Nephron progenitor cell (in vitro differentiated cells): ENCODE measurements around the gene INPP5A.

ENCODE experiments used
- DNase-seq: peaks from one replicate; pipeline ENCODE4 v3.0.0; 2021
- H3K27ac Mint-ChIP-seq: 2 replicates; pipeline ENCODE4 v1.8.0; 2021; ENCODE audit warnings: mild to moderate bottlenecking, moderate library complexity, mixed read lengths
- H3K27me3 Mint-ChIP-seq: 2 replicates; pipeline ENCODE4 v1.8.0; 2021; ENCODE audit warnings: mild to moderate bottlenecking, low read depth, mixed read lengths; ENCODE audit not compliant: poor library complexity
- H3K36me3 Mint-ChIP-seq: 2 replicates; pipeline ENCODE4 v1.8.0; 2021; ENCODE audit warnings: low read depth, mixed read lengths
- H3K4me1 Mint-ChIP-seq: 2 replicates; pipeline ENCODE4 v1.8.0; 2021; ENCODE audit warnings: mixed read lengths
- H3K4me3 Mint-ChIP-seq: 2 replicates; pipeline ENCODE4 v1.8.0; 2021; ENCODE audit warnings: mild to moderate bottlenecking, moderate library complexity, mixed read lengths
- H3K9me3 Mint-ChIP-seq: 2 replicates; pipeline ENCODE4 v1.8.0; 2021; ENCODE audit warnings: mild to moderate bottlenecking, moderate library complexity, mixed read lengths
- TF ChIP-seq, protein P1 (sequence below): fragments of 200-600 bp; sonication (generic); IDR thresholded peaks from 2 replicates; pipeline ENCODE4 v1.5.0; 2021; ENCODE audit warnings: antibody characterized with exemption

The INPP5A gene

DNA sequence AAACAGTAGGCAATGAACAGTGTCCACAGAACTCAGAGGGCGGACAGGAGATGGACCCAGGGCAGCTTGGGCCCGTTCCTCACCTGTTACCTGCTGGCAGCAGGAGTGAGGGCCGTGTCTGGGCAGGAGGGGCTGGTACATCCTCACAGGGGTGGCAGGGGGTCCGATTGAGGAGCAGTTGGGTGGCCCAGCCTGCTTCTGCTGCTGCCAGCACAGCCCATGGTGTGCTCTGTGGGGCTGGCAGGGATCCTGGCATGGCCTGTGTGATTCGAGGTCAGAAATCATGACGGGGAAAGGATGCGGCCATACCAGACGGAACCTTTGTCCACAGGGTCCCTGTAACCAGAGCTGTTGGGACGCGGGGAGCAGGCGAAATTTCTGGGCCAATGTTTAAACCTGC is 49.6 kb downstream of the INPP5A start:
- H3K4me3 Mint-ChIP-seq: no peak overlapping the region
- peaks cover 35% of the 10 kb centered on the region for H3K4me1 Mint-ChIP-seq
- peaks cover 17% of the 10 kb centered on the region for H3K9me3 Mint-ChIP-seq
- TF ChIP-seq, protein P1, sequence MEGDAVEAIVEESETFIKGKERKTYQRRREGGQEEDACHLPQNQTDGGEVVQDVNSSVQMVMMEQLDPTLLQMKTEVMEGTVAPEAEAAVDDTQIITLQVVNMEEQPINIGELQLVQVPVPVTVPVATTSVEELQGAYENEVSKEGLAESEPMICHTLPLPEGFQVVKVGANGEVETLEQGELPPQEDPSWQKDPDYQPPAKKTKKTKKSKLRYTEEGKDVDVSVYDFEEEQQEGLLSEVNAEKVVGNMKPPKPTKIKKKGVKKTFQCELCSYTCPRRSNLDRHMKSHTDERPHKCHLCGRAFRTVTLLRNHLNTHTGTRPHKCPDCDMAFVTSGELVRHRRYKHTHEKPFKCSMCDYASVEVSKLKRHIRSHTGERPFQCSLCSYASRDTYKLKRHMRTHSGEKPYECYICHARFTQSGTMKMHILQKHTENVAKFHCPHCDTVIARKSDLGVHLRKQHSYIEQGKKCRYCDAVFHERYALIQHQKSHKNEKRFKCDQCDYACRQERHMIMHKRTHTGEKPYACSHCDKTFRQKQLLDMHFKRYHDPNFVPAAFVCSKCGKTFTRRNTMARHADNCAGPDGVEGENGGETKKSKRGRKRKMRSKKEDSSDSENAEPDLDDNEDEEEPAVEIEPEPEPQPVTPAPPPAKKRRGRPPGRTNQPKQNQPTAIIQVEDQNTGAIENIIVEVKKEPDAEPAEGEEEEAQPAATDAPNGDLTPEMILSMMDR: no peak
- H3K27me3 Mint-ChIP-seq: no peaks in the 10 kb centered on the region
- H3K27ac Mint-ChIP-seq: no peak overlapping the region
- DNase-seq: no peak
- H3K36me3 Mint-ChIP-seq: peaks cover 20% of the 10 kb centered on the region

DNA sequence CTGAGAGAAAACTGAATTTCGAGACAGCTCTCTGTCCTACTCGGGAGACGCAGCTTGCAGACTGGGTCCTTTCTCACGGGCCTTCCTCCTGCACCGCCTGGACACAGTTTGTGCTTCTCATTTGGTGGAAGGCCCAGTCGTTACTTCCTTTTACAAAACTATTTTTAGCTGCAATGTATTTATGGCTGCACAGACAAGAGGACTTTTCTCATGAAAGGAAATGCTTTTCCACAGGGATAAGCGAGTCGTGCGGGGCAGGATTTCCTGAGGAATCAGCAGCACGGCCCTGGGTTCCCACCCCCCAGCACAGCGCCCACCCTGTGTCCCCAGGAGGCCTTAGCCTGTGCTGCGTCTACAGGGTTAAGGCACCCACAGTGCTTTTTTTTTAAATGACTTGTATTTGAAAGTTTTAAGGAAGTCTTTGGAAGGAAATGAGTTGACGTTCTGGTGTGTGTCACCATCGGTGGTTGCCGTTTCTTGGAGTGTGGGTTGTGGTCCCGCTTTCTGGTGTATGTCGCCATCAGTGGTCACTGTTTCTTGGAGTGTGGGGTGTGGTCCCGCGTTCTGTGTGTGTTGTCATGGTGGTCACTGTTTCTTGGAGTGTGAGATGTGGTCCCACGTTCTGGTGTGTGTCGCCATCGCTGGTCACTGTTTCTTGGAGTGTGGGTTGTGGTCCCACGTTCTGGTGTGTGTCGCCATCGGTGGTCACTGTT is 50.9 kb downstream of the INPP5A start:
- H3K4me3 Mint-ChIP-seq: no peak overlapping the region
- H3K9me3 Mint-ChIP-seq: peaks cover 18% of the 10 kb centered on the region
- TF ChIP-seq, protein P1: no peak
- H3K27me3 Mint-ChIP-seq: no peaks in the 10 kb centered on the region
- H3K27ac Mint-ChIP-seq: peak overlapping the region; percentile 89
- peaks cover 24% of the 10 kb centered on the region for H3K4me1 Mint-ChIP-seq
- no peak for DNase-seq
- H3K36me3 Mint-ChIP-seq: peaks cover 16% of the 10 kb centered on the region

DNA sequence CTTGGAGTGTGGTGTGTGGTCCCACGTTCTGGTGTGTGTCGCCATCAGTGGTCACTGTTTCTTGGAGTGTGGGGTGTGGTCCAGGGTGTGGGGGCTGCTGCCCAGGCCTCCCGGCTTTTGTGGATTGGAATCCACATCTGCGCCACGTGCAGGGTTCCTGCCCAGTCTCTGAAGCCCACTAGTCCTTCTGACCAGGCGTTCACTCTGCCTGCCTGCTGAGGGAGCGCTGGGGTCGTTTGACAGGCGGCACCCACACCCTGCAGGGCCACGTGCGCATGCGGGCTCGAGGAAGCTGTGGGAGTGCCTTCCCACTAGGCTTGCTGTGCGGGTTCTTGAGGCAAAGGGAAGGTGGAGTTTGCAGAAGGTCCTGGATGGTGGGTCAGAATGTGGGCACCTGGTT is 51.4 kb downstream of the INPP5A start:
- H3K9me3 Mint-ChIP-seq: peaks cover 18% of the 10 kb centered on the region
- DNase-seq: no peak
- no peak overlapping the region for H3K4me3 Mint-ChIP-seq
- no peak overlapping the region for H3K27ac Mint-ChIP-seq
- TF ChIP-seq, protein P1: no peak
- peaks cover 16% of the 10 kb centered on the region for H3K36me3 Mint-ChIP-seq
- peaks cover 25% of the 10 kb centered on the region for H3K4me1 Mint-ChIP-seq
- H3K27me3 Mint-ChIP-seq: no peaks in the 10 kb centered on the region

DNA sequence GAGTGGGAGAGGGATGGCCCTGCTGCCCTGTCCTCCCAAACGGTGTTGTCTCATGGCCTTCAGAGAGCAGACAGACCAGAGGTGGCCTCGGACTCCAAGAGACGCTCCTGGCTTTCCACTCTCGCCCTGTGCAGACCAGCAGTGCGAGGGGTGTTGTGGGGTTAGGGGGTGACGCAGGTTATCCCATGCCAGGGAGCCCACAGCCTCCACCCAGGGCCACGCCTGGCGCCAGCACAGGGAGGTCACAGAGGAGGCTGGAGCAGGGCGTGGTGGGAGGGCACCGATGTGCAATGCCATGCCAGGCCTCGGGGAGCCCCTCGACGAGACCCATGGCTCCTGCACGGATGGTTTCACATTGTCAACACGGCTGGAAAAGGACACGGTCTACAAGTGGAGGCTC is 52.1 kb downstream of the INPP5A start:
- TF ChIP-seq, protein P1: no peak
- H3K9me3 Mint-ChIP-seq: peaks cover 18% of the 10 kb centered on the region
- no peak for DNase-seq
- peaks cover 16% of the 10 kb centered on the region for H3K36me3 Mint-ChIP-seq
- H3K27ac Mint-ChIP-seq: no peak overlapping the region
- H3K4me1 Mint-ChIP-seq: peaks cover 32% of the 10 kb centered on the region
- H3K27me3 Mint-ChIP-seq: no peaks in the 10 kb centered on the region
- no peak overlapping the region for H3K4me3 Mint-ChIP-seq

DNA sequence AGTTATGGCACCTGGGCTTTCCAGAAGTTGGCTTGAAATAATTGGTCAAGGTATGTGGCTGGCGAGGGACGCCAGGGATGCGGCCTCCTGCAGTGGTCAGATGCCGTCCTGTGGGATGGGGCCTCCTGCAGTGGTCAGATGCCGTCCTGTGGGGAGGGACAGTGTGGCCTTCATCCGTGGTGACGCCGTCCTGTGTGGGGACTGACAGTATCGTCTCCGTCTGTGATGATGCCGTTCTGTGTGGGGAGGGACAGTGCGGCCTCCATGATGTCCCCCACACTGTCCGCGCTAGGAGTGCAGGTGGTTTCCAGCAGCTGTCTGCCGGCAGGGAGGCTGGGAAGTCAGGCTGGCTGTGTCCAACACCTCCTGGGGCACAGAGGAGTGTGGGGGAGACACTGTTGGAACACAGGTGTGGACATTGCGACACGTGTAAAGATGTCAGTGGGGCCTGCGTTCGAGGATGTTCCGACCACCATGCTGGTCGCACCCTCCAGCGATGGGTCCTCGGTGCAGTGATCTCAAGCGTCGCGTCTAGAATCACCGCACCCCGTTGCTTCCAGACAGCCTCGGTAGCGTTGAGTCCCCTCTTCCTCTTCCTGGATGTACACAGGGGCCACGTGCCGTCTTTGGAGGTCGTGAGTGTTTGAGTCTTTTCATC is 52.6 kb downstream of the INPP5A start:
- Mint-ChIP-seq H3K36me3 (peaks cover 16% of the 10 kb centered on the region), H3K27me3 (no peaks in the 10 kb centered on the region), H3K4me1 (peaks cover 37% of the 10 kb centered on the region), H3K9me3 (peaks cover 18% of the 10 kb centered on the region), H3K4me3 (no peak overlapping the region), H3K27ac (no peak overlapping the region)
- no peak for DNase-seq
- TF ChIP-seq, protein P1: no peak

DNA sequence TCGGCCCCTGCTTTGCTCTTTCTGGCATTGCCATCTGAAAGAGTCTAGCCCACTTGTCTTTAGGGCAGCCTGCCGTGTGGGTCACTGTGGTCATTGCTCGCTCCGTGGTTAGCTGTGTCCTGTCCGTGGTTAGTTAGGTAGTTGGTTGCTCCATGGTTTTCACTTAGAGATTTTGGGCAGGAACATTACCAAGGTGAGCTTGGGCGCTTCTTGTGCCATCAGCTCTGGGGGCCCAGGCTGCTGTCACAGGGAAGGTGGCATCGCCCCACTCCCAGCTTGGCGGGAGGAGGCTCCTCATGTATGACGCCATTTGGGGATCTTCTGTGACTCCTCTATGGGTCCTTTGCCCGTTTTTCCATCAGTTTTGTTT is 53.1 kb downstream of the INPP5A start:
- Mint-ChIP-seq H3K27ac (no peak overlapping the region), H3K36me3 (peaks cover 16% of the 10 kb centered on the region), H3K4me1 (peaks cover 42% of the 10 kb centered on the region), H3K27me3 (no peaks in the 10 kb centered on the region), H3K4me3 (no peak overlapping the region), H3K9me3 (peaks cover 14% of the 10 kb centered on the region)
- no peak for DNase-seq
- TF ChIP-seq, protein P1: no peak
